ENCODE results near the gene ZCCHC2.
A peak's percentile ranks its signal among the peaks of the same experiment; 100 is the strongest.

Gene ZCCHC2

DNA sequence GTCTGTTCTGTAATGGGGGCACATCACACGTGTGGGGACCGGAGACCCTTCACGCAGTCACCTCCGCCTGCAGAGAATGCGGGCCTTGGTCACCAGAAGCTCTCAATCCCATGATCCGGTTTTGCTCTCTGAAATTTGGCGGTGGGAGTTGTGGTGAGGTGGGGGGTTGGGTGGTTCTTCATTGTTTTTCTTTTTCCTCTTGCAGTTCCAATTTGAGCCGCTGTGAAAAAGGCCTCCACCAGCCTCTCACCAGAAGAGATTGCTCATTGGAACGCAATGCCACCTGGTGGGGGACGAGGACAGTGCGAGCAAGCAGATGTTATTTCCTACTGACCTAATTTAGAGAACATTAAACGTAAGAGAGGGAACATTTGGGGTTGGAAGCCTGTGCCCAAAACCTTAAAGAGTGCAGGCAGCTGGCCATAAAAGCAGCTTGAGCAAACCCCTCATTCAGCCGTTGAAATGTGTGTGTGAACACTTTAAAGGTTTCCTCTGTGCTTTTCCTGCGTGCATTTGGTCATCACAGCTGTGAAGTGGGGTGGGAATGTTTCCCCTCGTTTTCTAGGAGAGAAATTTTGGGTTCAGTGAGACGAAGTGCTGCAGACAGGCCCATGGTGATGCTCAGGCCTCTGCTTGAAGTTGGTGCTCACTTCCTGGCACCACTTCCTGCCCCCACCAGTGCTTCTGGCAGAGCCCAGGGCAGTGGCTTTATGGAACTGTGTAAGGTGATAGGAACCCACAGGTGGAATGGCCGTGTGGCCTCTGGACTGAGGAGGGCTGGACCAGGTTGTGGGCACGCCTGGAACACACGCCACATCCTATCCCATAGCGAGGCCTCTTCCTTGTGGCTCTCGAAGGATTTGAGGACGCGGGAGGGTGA lies 61.7 kb downstream of the ZCCHC2 start:
- peak; percentile 79 for DNase-seq

GRCh38 chr18:62585274-62586150 lies 62.7 kb downstream of the ZCCHC2 start:
- no peak for DNase-seq

GRCh38 chr18:62586151-62586774 lies 63.4 kb downstream of the ZCCHC2 start:
- peak; percentile 57 for DNase-seq

DNA sequence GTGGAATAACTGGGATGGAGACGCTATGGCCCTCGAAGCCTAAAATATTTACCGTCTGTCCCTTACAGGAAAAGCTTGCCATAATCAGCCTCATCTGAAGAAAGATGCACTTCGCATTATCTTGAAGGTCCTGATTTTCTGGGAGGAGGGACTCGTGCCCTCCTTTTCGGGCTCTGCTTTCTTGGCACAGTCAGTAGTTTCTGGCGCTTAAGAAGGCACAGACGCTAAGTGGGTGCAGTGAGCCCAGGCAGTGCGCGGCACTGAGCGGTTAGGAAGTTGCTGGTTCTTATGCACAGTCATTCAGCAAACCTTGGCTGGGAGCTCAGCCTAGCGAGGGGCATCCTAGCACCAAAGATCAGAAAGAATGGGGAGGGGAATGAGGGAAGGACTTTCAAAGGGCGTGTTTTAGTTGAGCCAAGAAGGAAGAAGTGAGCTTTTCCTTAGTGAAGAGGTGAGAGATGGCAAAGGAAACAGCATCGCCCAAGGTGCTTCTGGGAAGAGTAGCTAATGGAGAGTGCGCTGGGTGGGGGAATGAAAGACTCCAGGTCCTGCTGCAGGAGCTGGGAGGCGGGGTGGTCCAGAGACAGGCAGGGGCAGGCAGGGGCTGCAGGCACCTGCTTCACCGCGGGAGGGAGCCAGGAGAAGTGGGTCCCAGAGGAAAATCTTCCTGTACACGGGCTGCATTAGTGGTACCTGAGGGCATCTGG lies 64.1 kb downstream of the ZCCHC2 start:
- DNase-seq, result no peak

DNA sequence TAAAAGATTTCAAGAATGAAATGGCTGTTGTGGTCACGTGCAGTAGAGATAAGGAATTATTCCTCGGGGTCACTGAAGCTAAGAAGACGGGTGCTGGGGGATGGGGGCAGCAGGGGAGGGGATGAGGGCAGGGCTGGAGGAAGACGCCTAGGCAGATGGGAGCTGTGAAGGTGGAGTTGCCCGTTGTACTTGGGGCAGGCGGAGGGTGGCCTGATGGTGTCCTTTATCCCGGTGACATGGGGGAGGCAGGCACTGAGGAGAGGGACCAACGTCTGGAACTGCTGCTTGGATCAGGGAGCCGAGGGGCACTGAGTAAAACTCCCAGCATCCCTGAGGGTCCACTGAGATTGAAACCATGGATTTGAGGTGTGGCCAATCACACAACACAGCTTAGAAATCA lies 64.9 kb downstream of the ZCCHC2 start:
- DNase-seq, result no peak

GRCh38 chr18:62588217-62588616 lies 65.4 kb downstream of the ZCCHC2 start:
- DNase-seq, result no peak

GRCh38 chr18:62590799-62591590 lies 68.2 kb downstream of the ZCCHC2 start:
- DNase-seq, result no peak

DNA sequence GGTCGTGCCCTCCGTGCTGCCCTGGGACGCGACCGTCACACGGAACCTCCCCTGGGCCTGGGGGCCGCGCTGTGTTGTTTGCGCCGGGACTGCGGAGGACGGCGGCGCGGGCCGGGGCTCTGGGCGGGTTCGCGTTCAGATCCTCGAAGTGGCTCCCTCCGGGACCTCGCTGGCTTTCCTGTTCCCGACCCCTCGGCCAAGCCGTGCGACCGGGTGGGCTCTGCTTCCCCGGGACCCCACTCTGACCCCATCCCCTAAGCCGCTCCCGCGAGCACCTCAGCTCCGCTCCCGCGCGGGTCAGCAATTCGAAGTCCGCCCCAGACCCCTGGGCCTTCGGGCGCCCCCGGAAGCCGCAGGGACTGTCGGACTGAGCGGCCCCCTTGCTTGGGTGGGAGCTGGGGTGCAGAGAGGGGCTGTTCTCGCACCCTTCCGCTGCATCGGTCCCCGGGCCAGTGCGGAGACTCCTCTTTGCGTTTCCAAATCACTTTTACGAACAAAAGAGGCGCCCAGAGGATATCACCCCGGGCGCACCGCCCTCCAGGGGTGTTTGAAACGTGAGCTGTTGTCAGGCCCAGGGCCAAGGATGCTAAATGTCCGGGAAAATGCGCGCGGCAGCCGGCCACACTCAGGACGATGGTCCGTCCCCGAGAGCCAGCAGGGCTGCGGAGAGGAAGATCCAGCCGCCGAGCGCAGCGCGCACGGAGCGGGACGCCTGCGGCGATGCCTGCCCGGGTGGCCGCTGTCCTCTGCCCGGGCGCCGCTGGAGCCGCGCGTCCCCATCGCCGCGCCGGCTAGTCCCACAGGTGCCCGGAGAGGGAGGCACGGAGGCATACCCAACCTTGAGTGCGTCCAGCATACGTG lies 73.5 kb downstream of the ZCCHC2 start:
- DNase-seq, result no peak

GRCh38 chr18:62601871-62602270 lies 79.0 kb downstream of the ZCCHC2 start:
- no peak for DNase-seq

GRCh38 chr18:62602706-62603105 lies 79.9 kb downstream of the ZCCHC2 start:
- no peak for DNase-seq

DNA sequence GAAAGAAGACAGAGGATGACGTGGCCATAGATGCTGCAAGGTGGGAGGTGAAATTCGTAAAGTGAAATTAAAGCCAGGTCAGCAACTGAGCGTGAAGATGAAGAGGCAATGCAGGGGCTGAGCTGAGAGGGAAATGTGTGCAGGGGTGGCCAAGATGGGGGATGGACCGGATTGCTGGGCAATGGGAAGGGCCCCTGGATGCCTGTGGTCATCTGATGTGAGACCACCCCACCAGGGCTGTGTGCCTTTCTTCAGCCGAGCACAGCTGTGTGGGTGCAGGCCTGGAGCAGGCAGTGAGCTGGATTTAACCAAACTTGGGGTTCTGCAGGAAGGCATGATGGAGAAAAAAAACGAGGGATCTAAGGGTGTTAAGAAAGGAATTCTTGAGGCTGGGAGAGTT lies 80.4 kb downstream of the ZCCHC2 start:
- DNase-seq, result no peak

DNA sequence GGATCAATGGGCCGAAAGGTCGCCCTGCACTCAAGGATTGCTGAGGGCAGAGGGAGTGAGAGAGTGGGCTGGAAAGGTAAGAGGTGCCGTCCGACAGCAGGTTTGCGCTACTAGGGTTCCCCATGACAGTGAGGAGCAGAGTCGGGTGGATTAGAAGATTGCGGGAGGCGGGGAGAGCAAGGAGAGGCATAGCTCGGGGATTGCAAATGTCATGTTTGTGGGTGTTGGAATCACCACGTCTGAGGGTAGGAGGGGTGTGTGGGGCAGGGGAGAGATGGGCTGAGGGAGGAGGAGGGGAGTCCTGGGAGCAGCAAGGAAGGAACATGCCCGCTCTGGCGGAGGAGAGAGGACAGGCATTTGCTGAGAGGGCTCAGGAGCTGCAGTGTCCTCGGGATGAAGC lies 81.2 kb downstream of the ZCCHC2 start:
- DNase-seq, result no peak

DNA sequence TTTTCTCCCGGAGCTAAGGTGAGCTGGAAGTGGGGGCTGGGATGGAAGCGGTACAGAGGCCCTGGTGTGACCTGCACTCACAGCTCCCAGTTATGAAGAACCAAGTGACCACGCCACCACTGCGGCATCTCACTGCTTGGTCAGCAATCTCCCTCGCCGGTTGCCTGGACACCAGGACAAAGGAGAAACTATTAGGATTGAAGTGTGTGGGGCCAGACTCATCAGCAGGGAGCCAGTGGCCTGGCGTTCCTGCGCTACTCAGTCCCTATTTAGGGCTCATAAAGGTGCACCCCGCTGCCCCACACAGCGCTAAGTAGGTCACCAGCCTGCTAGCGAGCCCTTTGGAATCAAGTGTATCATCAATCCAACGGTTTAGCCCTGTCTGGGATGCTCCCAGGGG lies 82.9 kb downstream of the ZCCHC2 start:
- DNase-seq, result no peak

GRCh38 chr18:62606106-62606505 lies 83.3 kb downstream of the ZCCHC2 start:
- DNase-seq, result no peak

DNA sequence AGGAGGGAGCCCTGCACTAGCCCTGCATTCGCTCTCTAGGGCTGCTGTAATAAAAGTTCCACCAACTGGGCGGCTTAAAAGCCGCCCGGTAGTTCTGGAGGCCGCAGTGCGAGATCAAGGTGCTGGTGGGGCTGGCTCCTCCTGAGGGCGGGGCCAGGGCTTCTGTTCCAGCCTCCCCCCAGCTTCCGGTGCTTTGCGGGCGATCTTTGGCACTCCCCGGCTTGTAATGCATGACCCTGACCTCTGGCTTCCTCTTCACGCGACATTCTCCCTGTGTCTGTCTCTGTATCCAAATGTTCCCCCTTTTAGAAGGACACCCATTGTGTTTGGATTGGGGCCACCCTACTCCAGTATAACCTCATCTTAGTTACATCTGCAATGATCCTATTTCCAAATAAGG lies 84.5 kb downstream of the ZCCHC2 start:
- no peak for DNase-seq

DNA sequence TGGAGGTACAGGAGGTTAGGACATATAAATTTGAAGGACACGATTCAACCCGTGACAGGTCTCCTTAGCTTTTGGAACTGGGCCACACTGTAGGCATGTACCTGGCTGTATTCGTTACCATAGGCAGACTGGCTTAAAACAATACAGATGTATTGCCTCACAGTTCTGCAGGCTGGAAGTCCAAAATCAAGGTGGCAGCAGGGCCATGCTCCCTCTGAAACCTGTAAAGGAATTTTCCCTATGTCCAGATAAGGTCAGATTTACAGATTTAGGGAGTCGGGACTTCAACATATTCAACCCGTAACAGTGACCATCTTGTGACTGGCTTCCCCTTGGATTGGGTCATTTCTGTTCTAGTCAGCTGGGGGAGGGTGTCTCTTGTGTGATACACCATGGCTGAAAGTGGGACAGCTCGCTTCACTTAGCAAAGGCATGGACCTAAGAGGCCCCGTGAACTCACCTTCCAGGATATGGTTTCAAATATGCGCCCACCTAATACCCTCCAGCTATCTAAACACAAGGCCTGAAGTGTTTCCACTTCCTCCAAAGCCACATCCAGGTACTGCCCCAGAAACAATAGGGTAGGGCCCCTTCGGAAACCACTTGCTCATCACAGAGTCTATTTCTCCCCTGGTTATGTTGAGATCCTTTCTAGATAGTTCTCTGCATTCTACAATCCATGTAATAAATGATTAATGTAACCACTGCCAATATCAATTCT lies 85.0 kb downstream of the ZCCHC2 start:
- DNase-seq, result no peak

DNA sequence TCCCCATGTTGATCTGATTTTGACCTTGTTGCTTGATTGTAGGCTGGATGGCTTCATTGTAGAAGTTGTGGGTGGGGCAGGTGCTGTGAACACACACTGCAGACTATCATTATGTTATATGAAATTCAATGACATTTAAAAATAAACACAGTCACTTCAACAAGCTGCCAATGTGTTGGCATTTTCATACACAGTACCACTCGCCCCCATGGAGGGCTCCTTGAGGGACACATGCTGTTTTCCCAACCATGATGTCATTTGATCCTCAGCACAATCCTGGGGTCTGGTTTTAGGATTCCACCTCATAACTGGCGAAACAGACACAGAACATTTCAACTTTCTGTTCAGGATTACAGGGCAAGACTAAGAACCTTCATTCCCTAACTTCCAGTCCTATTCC lies 86.9 kb downstream of the ZCCHC2 start:
- DNase-seq, result peak; percentile 10

DNA sequence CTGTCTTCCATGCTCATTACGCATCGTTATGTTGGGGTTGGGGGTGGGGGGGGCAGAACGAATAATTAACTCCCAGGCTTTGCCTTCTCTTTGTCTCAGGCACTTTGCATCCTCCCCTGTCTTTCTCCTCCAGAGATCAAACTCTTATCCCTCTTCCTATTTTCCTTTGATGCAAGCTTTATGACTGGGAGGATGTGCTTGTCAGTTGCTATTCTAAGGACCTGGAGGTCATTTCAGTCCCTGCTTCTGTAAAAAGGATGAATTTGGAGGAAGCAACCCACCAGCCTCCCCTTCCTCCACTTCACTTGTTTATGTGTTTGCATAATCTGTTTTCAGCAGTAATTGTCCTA lies 87.5 kb downstream of the ZCCHC2 start:
- no peak for DNase-seq

GRCh38 chr18:62610701-62611411 lies 88.0 kb downstream of the ZCCHC2 start:
- peak; percentile 93 for DNase-seq
